IMR-90 (cell line): Measurements from ENCODE around the gene DVL1. TPM values are rescaled to one million over a fixed set of nuclear protein-coding genes. Genes with fewer than 3 reads are reported as not detected.
A peak's percentile ranks its signal among the peaks of the same experiment; 100 is the strongest.

ENCODE experiments used
- ATAC-seq: fragments of 200-7000 bp; cut with Tn5 transposase; 2 replicates; pipeline ENCODE4 v1.9.1; 2020; ENCODE audit warnings: low read depth, mild to moderate bottlenecking, moderate library complexity
- BruUV-seq: library from RNA; stranded (reverse); fragments of 400-500 nt; replicated peaks from 2 replicates; lab custom pipeline; 2021; lab: Mats Ljungman, UMichigan
- CTCF ChIA-PET: fragments of 300-600 bp; formaldehyde crosslinking; extraction: SDS; loops from one replicate; lab custom pipeline; 2021; ENCODE audit warnings: antibody characterized with exemption; lab: Yijun Ruan, JAX
- POLR2A ChIA-PET: fragments of 300-600 bp; sonication (Branson Sonifier 250); formaldehyde crosslinking; loops from one replicate; lab custom pipeline; 2022; ENCODE audit warnings: antibody characterized with exemption; ENCODE audit not compliant: unreplicated experiment; lab: Charles Lee
- DNase-seq: peaks from one replicate; pipeline ENCODE4 v3.0.0; 2013
- H2AFZ ChIP-seq: replicated peaks from 2 replicates; pipeline ENCODE3; 2013; ENCODE audit warnings: low read length, mild to moderate bottlenecking; ENCODE audit not compliant: poor library complexity
- H2AK5ac ChIP-seq: 2 replicates; pipeline ENCODE4 v1.6.1; 2013; ENCODE audit warnings: low read depth, low read length, inconsistent platforms
- H2AK9ac ChIP-seq: replicated peaks from 2 replicates; pipeline ENCODE3; 2013; ENCODE audit warnings: mild to moderate bottlenecking, low read depth, low read length, moderate library complexity; ENCODE audit not compliant: poor library complexity
- H2BK120ac ChIP-seq: 2 replicates; pipeline ENCODE4 v1.6.1; 2013; ENCODE audit warnings: low read depth, low read length, inconsistent platforms
- H2BK15ac ChIP-seq: 3 replicates; pipeline ENCODE4 v1.6.1; 2013; ENCODE audit warnings: low read depth, low read length, inconsistent platforms
- H2BK20ac ChIP-seq: 2 replicates; pipeline ENCODE4 v1.6.1; 2013; ENCODE audit warnings: low read depth, mild to moderate bottlenecking, inconsistent platforms, low read length, moderate library complexity
- H2BK5ac ChIP-seq: 2 replicates; pipeline ENCODE4 v1.6.1; 2013; ENCODE audit warnings: mild to moderate bottlenecking, low read depth, low read length, inconsistent platforms; ENCODE audit not compliant: poor library complexity, severe bottlenecking
- H3K14ac ChIP-seq: replicated peaks from 2 replicates; pipeline ENCODE4 v1.6.1; 2013; ENCODE audit warnings: low read depth, low read length, inconsistent platforms
- H3K18ac ChIP-seq: 2 replicates; pipeline ENCODE4 v1.6.1; 2013; ENCODE audit warnings: low read depth, low read length, control low read depth
- H3K23ac ChIP-seq: 2 replicates; pipeline ENCODE4 v1.6.1; 2013; ENCODE audit warnings: low read depth, low read length, inconsistent platforms
- H3K27ac ChIP-seq: 2 replicates; pipeline ENCODE4 v1.5.1; 2013; ENCODE audit warnings: mild to moderate bottlenecking, control low read depth, low read length; ENCODE audit not compliant: insufficient read depth
- H3K27me3 ChIP-seq: 2 replicates; pipeline ENCODE4 v1.6.1; 2013; ENCODE audit warnings: low read length; ENCODE audit not compliant: control insufficient read depth, insufficient read depth
- H3K36me3 ChIP-seq: 2 replicates; pipeline ENCODE4 v1.6.1; 2013; ENCODE audit warnings: low read length, mixed read lengths; ENCODE audit not compliant: control insufficient read depth, insufficient read depth
- H3K4ac ChIP-seq: 2 replicates; pipeline ENCODE4 v1.6.1; 2013; ENCODE audit warnings: low read depth, low read length, inconsistent platforms
- H3K4me1 ChIP-seq: 2 replicates; pipeline ENCODE4 v1.6.1; 2013; ENCODE audit warnings: low read length, mixed read lengths; ENCODE audit not compliant: control insufficient read depth, insufficient read depth
- H3K4me2 ChIP-seq: 2 replicates; pipeline ENCODE4 v1.6.1; 2013; ENCODE audit warnings: low read depth, mild to moderate bottlenecking, control low read depth, low read length, moderate library complexity
- H3K4me3 ChIP-seq: 2 replicates; pipeline ENCODE4 v1.5.1; 2013; ENCODE audit warnings: low read depth, mild to moderate bottlenecking, control low read depth, low read length, moderate library complexity; ENCODE audit not compliant: insufficient read depth
- H3K56ac ChIP-seq: 2 replicates; pipeline ENCODE4 v1.6.1; 2013; ENCODE audit warnings: low read length, inconsistent platforms; ENCODE audit not compliant: insufficient read depth; ENCODE audit errors: extremely low read depth
- H3K79me1 ChIP-seq, 2 experiments: 2 replicates each; pipeline ENCODE4 v1.6.1; 2013; ENCODE audit warnings: low read length in 2 of 2, inconsistent platforms in 1 of 2, low read depth in 1 of 2
- H3K9ac ChIP-seq: 2 replicates; pipeline ENCODE4 v1.6.1; 2013; ENCODE audit warnings: low read depth, low read length, control low read depth
- H3K9me1 ChIP-seq: 2 replicates; pipeline ENCODE4 v1.6.1; 2013; ENCODE audit warnings: low read length, inconsistent platforms; ENCODE audit not compliant: insufficient read depth
- H3K9me3 ChIP-seq: 2 replicates; pipeline ENCODE4 v1.6.1; 2013; ENCODE audit warnings: low read length; ENCODE audit not compliant: control insufficient read depth, insufficient read depth
- H4K20me1 ChIP-seq: 2 replicates; pipeline ENCODE4 v1.6.1; 2013; ENCODE audit warnings: low read length, inconsistent platforms; ENCODE audit not compliant: insufficient read depth
- H4K5ac ChIP-seq: 2 replicates; pipeline ENCODE4 v1.6.1; 2013; ENCODE audit warnings: mild to moderate bottlenecking, low read depth, low read length, control low read depth
- H4K8ac ChIP-seq, 2 experiments: 2 replicates each; pipeline ENCODE4 v1.6.1; 2013; ENCODE audit warnings: low read depth in 2 of 2, low read length in 2 of 2, control low read depth in 1 of 2, inconsistent platforms in 1 of 2
- H4K91ac ChIP-seq: 2 replicates; pipeline ENCODE4 v1.6.1; 2013; ENCODE audit warnings: low read depth, low read length, inconsistent platforms; ENCODE audit not compliant: insufficient read depth
- BHLHE40 ChIP-seq: fragments of 150-350 bp; IDR thresholded peaks from 2 replicates; pipeline ENCODE4 v1.6.1; 2016; ENCODE audit warnings: mild to moderate bottlenecking, low read depth, low read length
- CEBPB ChIP-seq: IDR thresholded peaks from 2 replicates; pipeline ENCODE4 v1.6.1; 2012; ENCODE audit warnings: low read depth, low read length, improper control_type of control experiment
- CHD1 ChIP-seq: IDR thresholded peaks from 2 replicates; pipeline ENCODE4 v1.6.1; 2012; ENCODE audit warnings: low read depth, low read length, improper control_type of control experiment
- CTCF ChIP-seq: conservative IDR thresholded peaks from 2 replicates; pipeline ENCODE4 v1.5.1; 2012; ENCODE audit warnings: mild to moderate bottlenecking, low read depth, low read length, improper control_type of control experiment
- ELK1 ChIP-seq: fragments of 150-350 bp; IDR thresholded peaks from 2 replicates; pipeline ENCODE4 v1.6.1; 2016; ENCODE audit warnings: low read depth, mild to moderate bottlenecking, low read length, moderate library complexity, borderline replicate concordance
- MAFK ChIP-seq: IDR thresholded peaks from 2 replicates; pipeline ENCODE4 v1.6.1; 2012; ENCODE audit warnings: low read depth, low read length, improper control_type of control experiment
- MAZ ChIP-seq: IDR thresholded peaks from 2 replicates; pipeline ENCODE4 v1.6.1; 2012; ENCODE audit warnings: low read depth, mild to moderate bottlenecking, low read length, improper control_type of control experiment, moderate library complexity, borderline replicate concordance
- MXI1 ChIP-seq: IDR thresholded peaks from 2 replicates; pipeline ENCODE4 v1.6.1; 2012; ENCODE audit warnings: low read depth, mild to moderate bottlenecking, low read length, moderate library complexity, borderline replicate concordance
- NFE2L2 ChIP-seq: fragments of 150-350 bp; IDR thresholded peaks from 2 replicates; pipeline ENCODE4 v1.6.1; 2016; ENCODE audit warnings: low read depth, mild to moderate bottlenecking, low read length
- POLR2A ChIP-seq: IDR thresholded peaks from 2 replicates; pipeline ENCODE4 v1.6.1; 2012; ENCODE audit warnings: mild to moderate bottlenecking, low read depth, low read length
- RAD21 ChIP-seq: IDR thresholded peaks from 2 replicates; pipeline ENCODE4 v1.6.1; 2012; ENCODE audit warnings: low read length, improper control_type of control experiment
- RCOR1 ChIP-seq: IDR thresholded peaks from 2 replicates; pipeline ENCODE4 v1.6.1; 2012; ENCODE audit warnings: mild to moderate bottlenecking, low read length, improper control_type of control experiment; ENCODE audit not compliant: insufficient replicate concordance
- RFX5 ChIP-seq: IDR thresholded peaks from 2 replicates; pipeline ENCODE4 v1.8.0; 2012; ENCODE audit warnings: low read depth, mild to moderate bottlenecking, low read length, moderate library complexity
- SMC3 ChIP-seq: fragments of 150-350 bp; IDR thresholded peaks from 2 replicates; pipeline ENCODE4 v1.6.1; 2016; ENCODE audit warnings: low read depth, mild to moderate bottlenecking, antibody characterized with exemption, low read length, moderate library complexity
- whole genome bisulfite sequencing, 2 experiments: methylation state at CpG; one replicate each; pipeline versions ENCODE4 v1.1.5 to v1.1.7; 2013; ENCODE audit warnings: missing lambda C conversion rate in 2 of 2; ENCODE audit not compliant: insufficient read length in 1 of 2; ENCODE audit errors: extremely low coverage in 2 of 2; 5-methylcytosine and 5-hydroxymethylcytosine counted together
- dilution Hi-C: fragments of 300-500 bp; cut with HindIII; formaldehyde crosslinking; loops from one replicate; pipeline ENCODE4 v1.14.3; 2018; ENCODE audit warnings: low sequenced_read_pairs; ENCODE audit not compliant: unreplicated experiment
- in situ Hi-C: fragments of 300-500 bp; cut with MboI; formaldehyde crosslinking; loops from 3 replicates; pipeline ENCODE4 v1.14.3; 2019; ENCODE audit warnings: low sequenced_read_pairs, inconsistent platforms, mixed read lengths
- intact Hi-C: fragments of 100-400 bp; cut with micrococcal nuclease; formaldehyde crosslinking; loops from 2 replicates; pipeline ENCODE4 v1.10.0; 2022
- polyA plus RNA-seq, 3 experiments: library from polyadenylated mRNA; depleted of rRNA; stranded (reverse); fragments of >200 nt; gene quantifications; 2 replicates each; pipeline ENCODE4 v1.2.3, GENCODE V29; 2012; ENCODE audit warnings: low replicate concordance in 1 of 3
- total RNA-seq: library from RNA; depleted of rRNA; stranded (reverse); fragments of >200 nt; gene quantifications from 2 replicates; pipeline ENCODE4 v1.2.3, GENCODE V29; 2012

Gene DVL1
- total and polyA plus RNA-seq, 2 of the 4 experiments (the other 2 are of a cell fraction): 27.2 to 35.9 TPM

- dilution Hi-C loops (no loop called here), in situ Hi-C loops (no loop called here), intact Hi-C loops (no loop called here)
- H3K4ac ChIP-seq: no peak overlapping the region
- peaks cover 72% of the 10 kb centered on the region for H3K36me3 ChIP-seq
- no peaks in the 10 kb centered on the region for H3K9me3 ChIP-seq
- peak overlapping the region; percentile 58 for H2AFZ ChIP-seq
- no peak overlapping the region for H3K14ac ChIP-seq
- H3K56ac ChIP-seq: no peak overlapping the region
- ChIA-PET POLR2A (no interaction called here), CTCF (no interaction called here)
- H3K4me2 ChIP-seq: no peak overlapping the region
- H4K5ac ChIP-seq: no peak overlapping the region
- no peak overlapping the region for H2BK120ac ChIP-seq
- no TSS peak for BruUV-seq
- no peak overlapping the region for H4K8ac ChIP-seq
- peaks cover 57% of the 10 kb centered on the region for H4K20me1 ChIP-seq
- H3K79me1 ChIP-seq: peaks cover 16 to 58% of the 10 kb centered on the region in 2 experiments
- DNase-seq: no peak
- peaks cover 8% of the 10 kb centered on the region; the same call in 1 of the 2 replicates for H3K4me1 ChIP-seq
- ATAC-seq: no peak
- H3K27me3 ChIP-seq: no peaks in the 10 kb centered on the region
- 94% methylated on average over 14 of the region's 23 CpGs; no CpG with 5 or more reads in 1 of the 2 experiments for WGBS, 2 experiments
- H4K91ac ChIP-seq: no peak overlapping the region
- H2BK20ac ChIP-seq: no peak overlapping the region
- no peak overlapping the region for H3K4me3 ChIP-seq
- H3K9me1 ChIP-seq: peaks cover 4% of the 10 kb centered on the region
- H3K18ac ChIP-seq: no peak overlapping the region
- no peak overlapping the region for H3K9ac ChIP-seq
- H3K27ac ChIP-seq: no peak overlapping the region
- no peak overlapping the region for H2BK15ac ChIP-seq
- H2BK5ac ChIP-seq: no peak overlapping the region
- no peak overlapping the region for H3K23ac ChIP-seq
- no peak for TF ChIP-seq MXI1
- TF ChIP-seq RAD21: no peak
- TF ChIP-seq POLR2A: no peak
- no peak for TF ChIP-seq RFX5
- TF ChIP-seq SMC3: no peak
- no peak for TF ChIP-seq CHD1
- TF ChIP-seq MAFK: no peak
- TF ChIP-seq RCOR1: no peak
- no peak for TF ChIP-seq NFE2L2
- no peak for TF ChIP-seq CTCF
- no peak for TF ChIP-seq MAZ
- TF ChIP-seq BHLHE40: no peak
- no peak for TF ChIP-seq ELK1
- no peak for TF ChIP-seq CEBPB
- H2AK5ac ChIP-seq: no peak overlapping the region
- H2AK9ac ChIP-seq: peak overlapping the region; percentile 72
Observed at GRCh38 chr1:1314678-1315335, 34.4 kb downstream of the DVL1 start.
